ENCODE measurements around the gene TTC27. TPM values are rescaled to one million over a fixed set of nuclear protein-coding genes. Genes with fewer than 3 reads are reported as not detected.

The TTC27 gene
- total and polyA plus RNA-seq, 2 experiments from 2014 or later: 12.6 to 13.7 TPM

- no peak overlapping the region for H3K4me3 ChIP-seq
These were observed 210.6 kb downstream of the TTC27 start for GRCh38 chr2:32838418-32838817.

GRCh38 chr2:32838949-32839348, 211.1 kb downstream of the TTC27 start:
- no peaks in the 10 kb centered on the region for H3K9me2 ChIP-seq (ENCODE audit: insufficient read depth)
- no peaks in the 10 kb centered on the region for H3K36me3 ChIP-seq (ENCODE audit: low read depth)
- no peak overlapping the region for H3K4me3 ChIP-seq
- no peak overlapping the region for H2AFZ ChIP-seq
- no peak overlapping the region for H3K4me2 ChIP-seq (ENCODE audit: unreplicated experiment)
- in situ Hi-C loops (cut with MboI): no loop called here
- H3K4me1 ChIP-seq (ENCODE audit: insufficient read depth): no peaks in the 10 kb centered on the region
- H3K27ac ChIP-seq: no peak overlapping the region
- TF ChIP-seq EZH2 (IDR thresholded peaks at IDR 0.05; ENCODE audit: insufficient read depth, poor library complexity, severe bottlenecking) (no peak), EZH2phosphoT487 (IDR thresholded peaks at IDR 0.05; ENCODE audit: insufficient read depth, low read depth) (no peak)
- no peaks in the 10 kb centered on the region; the same call in 1 of the 2 replicates for H3K27me3 ChIP-seq (replicated peaks; ENCODE audit: insufficient read depth)
- no peak for DNase-seq
- H3F3A ChIP-seq (ENCODE audit: insufficient read depth): no peaks in the 10 kb centered on the region
- no peaks in the 10 kb centered on the region for H4K20me1 ChIP-seq (ENCODE audit: insufficient read depth)
- WGBS, 2 experiments (ENCODE audit: low coverage in 1 of 2, low lambda C conversion rate in 2 of 2, missing lambda C conversion rate in 2 of 2): 87 to 89% methylated on average over 4 of the region's 4 CpGs
- no peak overlapping the region for H3K9ac ChIP-seq
- no peaks in the 10 kb centered on the region for H3K9me3 ChIP-seq (ENCODE audit: low read depth)
- H3K79me2 ChIP-seq (ENCODE audit: insufficient read depth): no peaks in the 10 kb centered on the region

More at GRCh38 chr2:32838418-32838817, 210.6 kb downstream of the TTC27 start:
- Histone ChIP-seq H3F3A (ENCODE audit: insufficient read depth) (no peaks in the 10 kb centered on the region), H3K36me3 (ENCODE audit: low read depth) (no peaks in the 10 kb centered on the region), H3K9me3 (ENCODE audit: low read depth) (no peaks in the 10 kb centered on the region), H3K27ac (no peak overlapping the region), H3K9me2 (ENCODE audit: insufficient read depth) (no peaks in the 10 kb centered on the region), H3K27me3 (replicated peaks; ENCODE audit: insufficient read depth) (no peaks in the 10 kb centered on the region; the same call in 1 of the 2 replicates), H3K9ac (no peak overlapping the region), H4K20me1 (ENCODE audit: insufficient read depth) (no peaks in the 10 kb centered on the region), H3K79me2 (ENCODE audit: insufficient read depth) (no peaks in the 10 kb centered on the region), H3K4me2 (ENCODE audit: unreplicated experiment) (no peak overlapping the region), H2AFZ (no peak overlapping the region), H3K4me1 (ENCODE audit: insufficient read depth) (no peaks in the 10 kb centered on the region)
- in situ Hi-C loops (cut with MboI): no loop called here
- DNase-seq: no peak
- 78 to 79% methylated on average over 7 of the region's 7 CpGs for WGBS, 2 experiments (ENCODE audit: low coverage in 1 of 2, low lambda C conversion rate in 2 of 2, missing lambda C conversion rate in 2 of 2)
- no peak for TF ChIP-seq EZH2phosphoT487 (IDR thresholded peaks at IDR 0.05; ENCODE audit: insufficient read depth, low read depth)

- 79 to 80% methylated on average over 11 of the region's 11 CpGs for WGBS, 2 experiments (ENCODE audit: low coverage in 1 of 2, low lambda C conversion rate in 2 of 2, missing lambda C conversion rate in 2 of 2)
- DNase-seq: no peak
- Histone ChIP-seq H3F3A (ENCODE audit: insufficient read depth) (no peaks in the 10 kb centered on the region), H3K27me3 (replicated peaks; ENCODE audit: insufficient read depth) (no peaks in the 10 kb centered on the region; the same call in none of the 2 replicates), H2AFZ (no peak overlapping the region), H3K36me3 (ENCODE audit: low read depth) (no peaks in the 10 kb centered on the region), H3K9me3 (ENCODE audit: low read depth) (no peaks in the 10 kb centered on the region), H3K4me1 (ENCODE audit: insufficient read depth) (no peaks in the 10 kb centered on the region), H3K4me2 (ENCODE audit: unreplicated experiment) (no peak overlapping the region), H3K27ac (no peak overlapping the region), H3K9ac (no peak overlapping the region), H4K20me1 (ENCODE audit: insufficient read depth) (no peaks in the 10 kb centered on the region), H3K9me2 (ENCODE audit: insufficient read depth) (no peaks in the 10 kb centered on the region), H3K79me2 (ENCODE audit: insufficient read depth) (no peaks in the 10 kb centered on the region), H3K4me3 (no peak overlapping the region)
- in situ Hi-C loops (cut with MboI): no loop called here
- TF ChIP-seq EZH2phosphoT487 (IDR thresholded peaks at IDR 0.05; ENCODE audit: insufficient read depth, low read depth): no peak
- TF ChIP-seq EZH2 (IDR thresholded peaks at IDR 0.05; ENCODE audit: insufficient read depth, poor library complexity, severe bottlenecking): no peak
These were observed 214.4 kb downstream of the TTC27 start for GRCh38 chr2:32841931-32842898.

GRCh38 chr2:32843699-32844098, 215.8 kb downstream of the TTC27 start:
- TF ChIP-seq EZH2 (IDR thresholded peaks at IDR 0.05; ENCODE audit: insufficient read depth, poor library complexity, severe bottlenecking): no peak
- no peak for TF ChIP-seq EZH2phosphoT487 (IDR thresholded peaks at IDR 0.05; ENCODE audit: insufficient read depth, low read depth)
- no peak for DNase-seq
- no peak overlapping the region for H2AFZ ChIP-seq

More at GRCh38 chr2:32843699-32844098, 215.8 kb downstream of the TTC27 start:
- no peaks in the 10 kb centered on the region; the same call in none of the 2 replicates for H3K27me3 ChIP-seq (replicated peaks; ENCODE audit: insufficient read depth)
- no peaks in the 10 kb centered on the region for H3K36me3 ChIP-seq (ENCODE audit: low read depth)
- in situ Hi-C loops (cut with MboI): no loop called here
- WGBS, 2 experiments (ENCODE audit: low coverage in 1 of 2, low lambda C conversion rate in 2 of 2, missing lambda C conversion rate in 2 of 2): 37 to 38% methylated on average over 1 of the region's 1 CpG
- no peak overlapping the region for H3K27ac ChIP-seq
- H3K9me3 ChIP-seq (ENCODE audit: low read depth): no peaks in the 10 kb centered on the region
- no peaks in the 10 kb centered on the region for H3K79me2 ChIP-seq (ENCODE audit: insufficient read depth)
- no peak overlapping the region for H3K9ac ChIP-seq
- H3K4me3 ChIP-seq: no peak overlapping the region
- H3K4me2 ChIP-seq (ENCODE audit: unreplicated experiment): no peak overlapping the region
- no peaks in the 10 kb centered on the region for H3F3A ChIP-seq (ENCODE audit: insufficient read depth)
- H3K4me1 ChIP-seq (ENCODE audit: insufficient read depth): no peaks in the 10 kb centered on the region
- no peaks in the 10 kb centered on the region for H3K9me2 ChIP-seq (ENCODE audit: insufficient read depth)
- no peaks in the 10 kb centered on the region for H4K20me1 ChIP-seq (ENCODE audit: insufficient read depth)
